ENCODE measurements around the gene GNB1L.

The GNB1L gene

GRCh38 chr22:19789828-19790227 lies 64.8 kb downstream of the GNB1L start:
- no peak overlapping the region for H2BK120ac ChIP-seq (ENCODE audit: insufficient read depth, low read length, poor library complexity)
- H4K12ac ChIP-seq (ENCODE audit: low read depth, low read length) = no peak overlapping the region
- no peak overlapping the region for H2AFZ ChIP-seq (ENCODE audit: insufficient read depth, low read length, poor library complexity)
- H3K4me2 ChIP-seq (ENCODE audit: low read length) = no peak overlapping the region
- no peak for DNase-seq
- no peaks in the 10 kb centered on the region for H3K4me1 ChIP-seq (ENCODE audit: control insufficient read depth in 1 of 2, insufficient read depth in 2 of 2, low read length in 2 of 2)
- H2AK5ac ChIP-seq (ENCODE audit: low read length) = no peak overlapping the region
- no peak overlapping the region for H4K91ac ChIP-seq (ENCODE audit: low read depth, low read length)
- H3K9ac ChIP-seq (ENCODE audit: low read length) = no peak overlapping the region
- H3K27ac ChIP-seq (ENCODE audit: low read depth, low read length) = no peak overlapping the region
- no peak overlapping the region for H2BK12ac ChIP-seq (ENCODE audit: low read length)
- no peak overlapping the region for H3K4me3 ChIP-seq (ENCODE audit: low read depth, low read length)
- peaks cover 11 to 14% of the 10 kb centered on the region in 2 experiments for H3K36me3 ChIP-seq (ENCODE audit: control insufficient read depth in 1 of 2, insufficient read depth in 2 of 2, low read length in 2 of 2)
- no peaks in the 10 kb centered on the region for H3K79me1 ChIP-seq (ENCODE audit: low read length)
- no peaks in the 10 kb centered on the region for H3K27me3 ChIP-seq (ENCODE audit: insufficient read depth, low read length)
- H3K23ac ChIP-seq (ENCODE audit: low read length) = no peak overlapping the region
- no peak overlapping the region for H4K8ac ChIP-seq (ENCODE audit: low read depth, low read length)
- H3K14ac ChIP-seq (ENCODE audit: low read length) = no peak overlapping the region
- no peak overlapping the region for H3K4ac ChIP-seq (ENCODE audit: low read depth, low read length)
- H3K9me3 ChIP-seq (ENCODE audit: insufficient read depth, low read depth, low read length) = peaks cover 4% of the 10 kb centered on the region
- H3K18ac ChIP-seq (ENCODE audit: low read length) = no peak overlapping the region
- no peaks in the 10 kb centered on the region for H3K79me2 ChIP-seq (ENCODE audit: control insufficient read depth, insufficient read depth, low read length, poor library complexity)
- WGBS (ENCODE audit: extremely low coverage, insufficient coverage, insufficient read length) = no CpG with 5 or more reads among the region's 6 CpGs
- H2BK5ac ChIP-seq (ENCODE audit: low read depth, low read length, poor library complexity) = no peak overlapping the region

GRCh38 chr22:19789406-19789805 lies 65.3 kb downstream of the GNB1L start:
- H3K36me3 ChIP-seq (ENCODE audit: control insufficient read depth in 1 of 2, insufficient read depth in 2 of 2, low read length in 2 of 2) = peaks cover 11 to 14% of the 10 kb centered on the region in 2 experiments
- no peak overlapping the region for H3K4ac ChIP-seq (ENCODE audit: low read depth, low read length)
- no peak overlapping the region for H2AK5ac ChIP-seq (ENCODE audit: low read length)
- H3K14ac ChIP-seq (ENCODE audit: low read length) = no peak overlapping the region
- H3K23ac ChIP-seq (ENCODE audit: low read length) = no peak overlapping the region
- no peak overlapping the region for H2AFZ ChIP-seq (ENCODE audit: insufficient read depth, low read length, poor library complexity)
- peaks cover 4% of the 10 kb centered on the region for H3K9me3 ChIP-seq (ENCODE audit: insufficient read depth, low read depth, low read length)
- no peak overlapping the region for H4K91ac ChIP-seq (ENCODE audit: low read depth, low read length)
- H3K27me3 ChIP-seq (ENCODE audit: insufficient read depth, low read length) = no peaks in the 10 kb centered on the region
- DNase-seq = no peak
- no peaks in the 10 kb centered on the region for H3K79me2 ChIP-seq (ENCODE audit: control insufficient read depth, insufficient read depth, low read length, poor library complexity)
- no peak overlapping the region for H4K8ac ChIP-seq (ENCODE audit: low read depth, low read length)
- no peaks in the 10 kb centered on the region for H3K79me1 ChIP-seq (ENCODE audit: low read length)
- H4K12ac ChIP-seq (ENCODE audit: low read depth, low read length) = no peak overlapping the region
- no peak overlapping the region for H2BK5ac ChIP-seq (ENCODE audit: low read depth, low read length, poor library complexity)
- no peak overlapping the region for H2BK120ac ChIP-seq (ENCODE audit: insufficient read depth, low read length, poor library complexity)
- H3K9ac ChIP-seq (ENCODE audit: low read length) = no peak overlapping the region
- H3K27ac ChIP-seq (ENCODE audit: low read depth, low read length) = no peak overlapping the region
- no CpG with 5 or more reads among the region's 16 CpGs for WGBS (ENCODE audit: extremely low coverage, insufficient coverage, insufficient read length)
- H3K4me1 ChIP-seq (ENCODE audit: control insufficient read depth in 1 of 2, insufficient read depth in 2 of 2, low read length in 2 of 2) = no peaks in the 10 kb centered on the region
- H3K18ac ChIP-seq (ENCODE audit: low read length) = no peak overlapping the region
- no peak overlapping the region for H3K4me3 ChIP-seq (ENCODE audit: low read depth, low read length)
- no peak overlapping the region for H2BK12ac ChIP-seq (ENCODE audit: low read length)
- no peak overlapping the region for H3K4me2 ChIP-seq (ENCODE audit: low read length)

- H3K4me3 ChIP-seq (ENCODE audit: low read depth, low read length) = no peak overlapping the region
- H3K36me3 ChIP-seq (ENCODE audit: control insufficient read depth in 1 of 2, insufficient read depth in 2 of 2, low read length in 2 of 2) = peaks cover 11 to 14% of the 10 kb centered on the region in 2 experiments
- H4K8ac ChIP-seq (ENCODE audit: low read depth, low read length) = no peak overlapping the region
- H3K9me3 ChIP-seq (ENCODE audit: insufficient read depth, low read depth, low read length) = peaks cover 4% of the 10 kb centered on the region
- no peak overlapping the region for H3K18ac ChIP-seq (ENCODE audit: low read length)
- no peak overlapping the region for H3K4me2 ChIP-seq (ENCODE audit: low read length)
- no peak overlapping the region for H2BK12ac ChIP-seq (ENCODE audit: low read length)
- H3K14ac ChIP-seq (ENCODE audit: low read length) = no peak overlapping the region
- H2BK5ac ChIP-seq (ENCODE audit: low read depth, low read length, poor library complexity) = no peak overlapping the region
- no peak overlapping the region for H4K12ac ChIP-seq (ENCODE audit: low read depth, low read length)
- no peak for DNase-seq
- H2AFZ ChIP-seq (ENCODE audit: insufficient read depth, low read length, poor library complexity) = no peak overlapping the region
- no peaks in the 10 kb centered on the region for H3K27me3 ChIP-seq (ENCODE audit: insufficient read depth, low read length)
- H3K9ac ChIP-seq (ENCODE audit: low read length) = no peak overlapping the region
- H3K79me1 ChIP-seq (ENCODE audit: low read length) = no peaks in the 10 kb centered on the region
- no peak overlapping the region for H4K91ac ChIP-seq (ENCODE audit: low read depth, low read length)
- H2BK120ac ChIP-seq (ENCODE audit: insufficient read depth, low read length, poor library complexity) = no peak overlapping the region
- H3K27ac ChIP-seq (ENCODE audit: low read depth, low read length) = no peak overlapping the region
- no peak overlapping the region for H3K23ac ChIP-seq (ENCODE audit: low read length)
- no peaks in the 10 kb centered on the region for H3K4me1 ChIP-seq (ENCODE audit: control insufficient read depth in 1 of 2, insufficient read depth in 2 of 2, low read length in 2 of 2)
- WGBS (ENCODE audit: extremely low coverage, insufficient coverage, insufficient read length) = no CpG with 5 or more reads among the region's 34 CpGs
- no peaks in the 10 kb centered on the region for H3K79me2 ChIP-seq (ENCODE audit: control insufficient read depth, insufficient read depth, low read length, poor library complexity)
- no peak overlapping the region for H2AK5ac ChIP-seq (ENCODE audit: low read length)
- H3K4ac ChIP-seq (ENCODE audit: low read depth, low read length) = no peak overlapping the region
Measured at GRCh38 chr22:19788661-19789225, 65.9 kb downstream of the GNB1L start.

- no peak for DNase-seq
- no peaks in the 10 kb centered on the region for H3K79me1 ChIP-seq (ENCODE audit: low read length)
- no peak overlapping the region for H3K14ac ChIP-seq (ENCODE audit: low read length)
- H3K18ac ChIP-seq (ENCODE audit: low read length) = no peak overlapping the region
- no peaks in the 10 kb centered on the region for H3K27me3 ChIP-seq (ENCODE audit: insufficient read depth, low read length)
- H3K4me2 ChIP-seq (ENCODE audit: low read length) = no peak overlapping the region
- H3K27ac ChIP-seq (ENCODE audit: low read depth, low read length) = no peak overlapping the region
- H3K79me2 ChIP-seq (ENCODE audit: control insufficient read depth, insufficient read depth, low read length, poor library complexity) = no peaks in the 10 kb centered on the region
- WGBS (ENCODE audit: extremely low coverage, insufficient coverage, insufficient read length) = no CpG with 5 or more reads among the region's 9 CpGs
- H4K91ac ChIP-seq (ENCODE audit: low read depth, low read length) = no peak overlapping the region
- H2AK5ac ChIP-seq (ENCODE audit: low read length) = no peak overlapping the region
- no peak overlapping the region for H3K23ac ChIP-seq (ENCODE audit: low read length)
- peaks cover 11 to 14% of the 10 kb centered on the region in 2 experiments for H3K36me3 ChIP-seq (ENCODE audit: control insufficient read depth in 1 of 2, insufficient read depth in 2 of 2, low read length in 2 of 2)
- H4K8ac ChIP-seq (ENCODE audit: low read depth, low read length) = no peak overlapping the region
- H2BK120ac ChIP-seq (ENCODE audit: insufficient read depth, low read length, poor library complexity) = no peak overlapping the region
- no peak overlapping the region for H2AFZ ChIP-seq (ENCODE audit: insufficient read depth, low read length, poor library complexity)
- H3K9me3 ChIP-seq (ENCODE audit: insufficient read depth, low read depth, low read length) = peaks cover 4% of the 10 kb centered on the region
- H4K12ac ChIP-seq (ENCODE audit: low read depth, low read length) = no peak overlapping the region
- H3K4ac ChIP-seq (ENCODE audit: low read depth, low read length) = no peak overlapping the region
- no peak overlapping the region for H3K9ac ChIP-seq (ENCODE audit: low read length)
- no peak overlapping the region for H2BK12ac ChIP-seq (ENCODE audit: low read length)
- no peak overlapping the region for H2BK5ac ChIP-seq (ENCODE audit: low read depth, low read length, poor library complexity)
- H3K4me1 ChIP-seq (ENCODE audit: control insufficient read depth in 1 of 2, insufficient read depth in 2 of 2, low read length in 2 of 2) = no peaks in the 10 kb centered on the region
- no peak overlapping the region for H3K4me3 ChIP-seq (ENCODE audit: low read depth, low read length)
Measured at GRCh38 chr22:19787849-19788141, 66.9 kb downstream of the GNB1L start.

All from trophoblast cell (in vitro differentiated cells and primary cell).